Kidney glomerular epithelial cell (primary cell): ENCODE results near the gene IDUA.
"Not testable (repeated sequence)": the region's sequence is repeated elsewhere in the genome, so short reads cannot be mapped to it uniquely, and the experiment has no call there.

Experiments used
- DNase-seq: peaks from one replicate; lab custom pipeline; 2025; lab: John Stamatoyannopoulos, UW

Gene IDUA

DNA sequence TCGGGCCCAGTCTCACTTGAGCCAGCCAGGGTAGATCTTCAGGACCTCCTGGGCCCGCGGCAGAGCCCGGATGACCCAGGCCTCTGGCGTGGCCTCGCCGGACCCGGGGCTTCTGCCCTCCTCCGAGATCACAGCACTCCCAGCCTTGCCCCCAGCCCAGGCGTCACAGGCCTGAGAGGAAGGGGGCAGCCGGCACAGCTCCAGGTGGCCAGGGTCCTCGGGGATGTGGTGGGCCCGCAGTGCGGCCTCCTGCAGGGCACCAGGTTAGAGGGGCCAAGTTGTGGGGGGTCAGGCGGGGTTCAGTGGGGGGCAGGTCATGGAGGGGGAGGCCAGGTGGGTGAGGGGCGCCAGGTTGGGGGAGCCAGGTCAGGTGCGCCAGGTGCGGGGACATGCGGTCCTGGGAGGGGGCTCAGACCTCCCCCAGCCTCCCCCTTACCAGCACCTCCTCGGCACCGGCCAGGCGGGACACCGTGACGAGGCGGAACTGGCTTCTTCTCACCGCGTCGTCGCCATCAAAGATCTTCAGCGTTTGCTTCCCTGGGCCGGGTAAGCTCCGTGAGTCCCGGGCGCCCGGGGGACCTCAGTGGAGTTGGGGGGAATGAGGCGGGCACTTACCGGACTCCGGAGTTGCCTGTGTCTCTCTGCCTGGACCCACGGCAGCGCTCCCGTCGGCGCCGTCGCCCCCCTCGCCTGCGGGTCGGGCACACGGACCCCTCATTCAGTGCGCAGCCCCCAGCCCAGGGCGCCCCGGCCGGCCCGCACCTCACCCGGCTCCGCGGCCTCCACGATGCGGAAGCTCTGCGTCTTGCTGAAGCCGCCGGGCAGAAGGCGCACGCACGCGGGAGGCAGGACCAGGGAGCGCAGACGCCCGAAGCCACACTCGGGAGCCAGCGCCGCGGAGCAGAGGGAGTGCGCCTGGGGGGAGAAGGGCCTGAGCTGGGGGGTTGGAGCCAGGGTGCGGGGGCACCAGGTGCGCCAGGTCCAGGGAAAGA, 19.4 kb upstream of the IDUA start:
- DNase-seq, result no peak

DNA sequence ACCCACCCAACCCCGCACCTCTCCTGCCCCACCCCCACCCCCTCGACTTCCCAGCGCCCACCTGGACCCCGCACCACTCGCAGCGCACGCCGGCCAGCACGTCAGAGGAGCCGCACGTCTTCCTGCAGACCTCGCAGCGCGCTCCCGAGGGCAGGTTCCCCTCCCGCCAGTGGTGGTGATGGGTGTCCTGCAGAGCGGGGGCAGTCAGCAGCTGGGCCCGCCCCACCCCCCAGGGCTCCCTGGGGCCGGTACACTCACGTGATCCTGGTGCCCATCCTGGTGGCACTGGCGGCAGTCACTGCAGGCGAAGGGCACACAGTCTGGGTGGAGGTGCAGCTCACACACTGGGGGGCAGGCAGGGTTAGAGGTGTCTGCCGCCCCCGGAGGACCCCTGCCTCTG, 18.6 kb upstream of the IDUA start:
- DNase-seq, result no peak

GRCh38 chr4:968621-969394, 18.0 kb upstream of the IDUA start:
- no peak for DNase-seq

GRCh38 chr4:970046-970745, 16.6 kb upstream of the IDUA start:
- no peak for DNase-seq

GRCh38 chr4:970854-971520, 15.9 kb upstream of the IDUA start:
- DNase-seq, result no peak

- DNase-seq, result no peak
Measured at GRCh38 chr4:971666-972500, 15.0 kb upstream of the IDUA start.

DNA sequence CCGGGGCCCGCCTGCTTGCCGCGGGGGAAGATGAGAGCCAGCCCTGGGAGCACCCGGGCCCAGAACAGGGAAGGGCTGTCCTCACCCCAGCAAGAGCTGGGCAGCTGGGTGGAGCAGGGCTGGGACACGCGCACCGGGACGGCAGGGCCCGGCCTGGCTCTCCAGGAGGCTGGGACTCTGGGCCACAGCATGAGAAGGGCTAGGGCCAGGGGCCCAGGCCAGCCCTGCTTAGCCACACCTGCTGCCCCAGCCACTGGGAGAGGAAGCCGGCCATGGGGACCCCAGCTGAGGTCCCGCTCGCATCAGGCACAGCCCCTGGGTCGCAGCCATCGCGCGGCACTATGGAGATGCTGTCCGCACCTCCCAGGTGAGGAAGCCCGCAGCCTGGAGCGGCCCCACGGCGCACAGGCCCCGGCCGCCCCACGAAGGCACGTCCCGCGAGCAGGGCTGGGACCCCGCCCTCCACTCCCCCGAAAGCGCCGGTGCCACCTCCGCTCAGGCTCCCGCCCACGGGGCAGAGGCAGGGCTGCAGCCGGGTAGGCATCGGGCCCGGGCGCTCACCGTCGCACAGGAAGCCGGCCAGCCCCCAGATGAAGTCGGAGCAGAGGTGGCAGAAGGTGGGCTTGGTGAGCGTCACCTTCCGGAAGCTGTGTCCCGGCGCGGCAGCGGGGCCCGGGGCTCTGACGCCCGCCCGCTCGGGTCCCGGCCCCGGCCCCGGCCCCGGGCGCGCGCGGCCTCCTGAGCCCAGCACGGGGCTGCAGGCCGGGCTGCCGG, 14.0 kb upstream of the IDUA start:
- DNase-seq, result no peak

- peak; percentile 65 for DNase-seq
Measured at GRCh38 chr4:973431-974397, 13.1 kb upstream of the IDUA start, which contains the start of gene DGKQ. TSS of gene DGKQ (minus strand) at chr4:973569. CDS start at chr4:973482, 87 bp downstream.

DNA sequence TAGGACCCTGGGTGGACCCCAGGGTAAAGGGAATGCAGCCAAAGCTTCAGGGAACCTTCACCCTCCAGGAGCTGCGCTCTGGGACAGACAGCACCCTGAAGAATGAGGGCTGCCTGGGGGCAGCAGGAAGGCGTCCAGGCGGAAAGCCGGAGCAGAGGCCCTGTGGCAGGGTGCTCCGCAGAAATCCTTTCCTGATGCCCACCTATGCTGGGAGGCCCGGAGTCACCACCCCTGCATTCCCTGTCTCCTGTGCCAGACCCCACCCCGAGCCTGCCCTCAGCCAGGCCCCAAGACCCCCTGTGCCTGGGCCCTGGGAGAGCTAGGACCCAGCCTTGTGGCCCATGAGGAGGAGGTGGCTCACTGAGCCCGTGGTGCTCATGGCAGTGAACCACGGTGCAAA, 12.2 kb upstream of the IDUA start:
- DNase-seq, result no peak

- DNase-seq, result not testable (repeated sequence)
Measured at GRCh38 chr4:976016-976415, 10.8 kb upstream of the IDUA start.

DNA sequence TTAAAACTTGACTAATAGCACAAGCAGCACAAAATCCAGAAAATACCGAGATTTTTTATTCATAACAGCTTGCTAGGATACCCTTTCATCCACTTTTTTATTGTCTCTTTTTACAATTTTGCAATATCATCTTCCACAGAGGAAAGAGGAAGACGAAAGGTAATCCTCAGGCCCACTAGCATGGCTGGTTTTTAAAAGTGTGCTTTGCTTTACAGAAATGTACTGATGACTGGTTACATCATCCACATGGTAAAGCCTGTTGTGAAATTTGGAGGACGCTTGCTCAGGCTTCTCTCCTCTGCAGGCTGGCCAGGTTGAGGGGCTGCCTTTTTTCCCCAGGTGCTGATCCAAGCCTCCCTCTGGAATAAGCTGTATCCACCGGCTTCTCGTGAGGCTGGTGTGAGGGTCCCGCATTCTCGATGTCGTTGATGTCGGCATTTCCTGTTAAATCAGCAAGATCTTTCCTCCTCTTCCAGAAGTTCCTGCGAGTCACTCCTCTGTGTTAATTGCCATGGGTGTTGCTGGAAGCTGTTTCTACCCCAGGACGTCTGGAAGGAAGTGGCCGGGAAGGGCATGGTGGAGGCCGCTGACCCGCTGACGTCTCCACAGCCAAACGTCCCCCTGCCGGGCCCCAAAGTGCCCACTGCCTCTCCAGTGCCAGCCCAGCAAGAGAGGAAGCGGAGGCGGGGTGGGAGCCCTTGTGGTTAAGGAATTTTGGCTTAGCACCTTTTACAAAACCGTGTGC, 7.7 kb upstream of the IDUA start:
- no peak for DNase-seq

DNA sequence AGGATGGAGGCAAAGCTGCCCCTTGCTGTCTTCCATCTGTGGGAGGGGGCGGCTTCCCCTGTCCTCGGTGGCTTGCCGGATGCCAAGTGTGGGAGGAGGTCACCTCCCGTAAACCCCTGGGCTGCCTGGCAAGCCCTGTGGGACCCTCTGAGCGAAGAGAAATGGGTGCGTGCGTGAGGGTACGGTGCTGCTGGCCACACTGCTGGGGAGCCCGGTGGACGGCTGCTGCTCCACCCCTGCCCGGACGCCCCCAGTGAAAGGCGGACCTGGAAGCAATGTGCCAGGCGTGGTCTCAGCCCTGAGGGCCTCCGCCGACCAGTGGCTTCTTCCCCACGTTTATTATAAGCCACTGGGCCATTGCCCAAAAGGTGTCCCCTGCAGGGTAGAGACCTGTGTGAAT, 4.6 kb upstream of the IDUA start:
- no peak for DNase-seq

DNA sequence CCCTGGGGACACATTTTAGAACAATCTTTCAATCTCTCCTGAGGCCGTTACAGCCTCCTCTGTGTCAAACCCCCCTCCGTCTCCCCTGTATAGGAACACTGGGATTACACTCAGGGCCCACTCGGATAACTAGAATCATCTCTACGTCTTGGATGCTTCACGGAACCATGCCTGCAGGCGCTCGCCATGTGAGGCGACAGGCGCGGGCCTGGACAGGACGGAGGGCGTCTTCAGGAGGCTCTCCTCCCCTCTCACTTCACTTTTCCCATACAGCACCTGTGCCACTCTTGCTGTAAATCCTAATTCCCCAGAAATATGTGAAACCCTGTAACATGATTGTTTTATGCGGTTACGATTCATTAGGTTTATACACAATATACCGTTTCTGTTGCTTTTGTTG, 4.0 kb upstream of the IDUA start:
- DNase-seq, result no peak

- DNase-seq, result no peak
Measured at GRCh38 chr4:984336-985054, 2.3 kb upstream of the IDUA start.

GRCh38 chr4:985123-985830, 1.6 kb upstream of the IDUA start:
- DNase-seq, result no peak

DNA sequence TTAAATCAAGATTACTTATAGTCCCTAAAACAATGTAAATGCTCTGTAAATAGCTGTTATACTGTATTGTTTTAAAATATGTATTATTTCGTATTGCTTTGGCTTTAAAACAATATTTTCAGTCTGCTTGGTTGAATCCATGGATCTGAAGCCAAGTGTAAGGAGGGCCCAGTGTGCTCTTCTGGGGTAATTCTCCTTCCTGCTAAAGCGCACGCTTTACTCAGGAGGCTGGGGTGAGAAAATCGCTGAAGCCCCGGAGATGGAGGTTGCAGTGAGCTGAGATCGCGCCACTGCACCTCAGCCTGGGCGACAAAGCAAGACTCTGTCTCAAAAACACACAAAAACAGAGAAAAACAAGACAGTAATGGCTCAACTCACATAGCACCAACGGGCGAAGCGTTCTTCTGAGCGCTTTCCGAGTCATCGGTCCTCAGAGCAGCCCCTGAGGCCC, 391 bp upstream of the IDUA start:
- no peak for DNase-seq
